Liver (tissue), 9 donors: ENCODE results near the gene ITGA2. TPM values are rescaled to one million over a fixed set of nuclear protein-coding genes. Genes with fewer than 3 reads are reported as not detected.

Source experiments
- DNase-seq: peaks from one replicate; pipeline ENCODE4 v3.0.0-alpha.2; 2017; ENCODE audit warnings: low spot score
- H3K27ac ChIP-seq, 2 donors: one replicate each; pipeline ENCODE4 v1.7.0; 2013; ENCODE audit warnings: inconsistent platforms in 2 of 2, low read length in 2 of 2, control low read depth in 1 of 2, low read depth in 1 of 2, mild to moderate bottlenecking in 1 of 2
- H3K27me3 ChIP-seq, 4 donors: one replicate each; pipeline versions ENCODE4 v1.6.1 to v1.7.0; 2013; ENCODE audit warnings: low read length in 3 of 4, inconsistent platforms in 1 of 4, mild to moderate bottlenecking in 1 of 4, moderate library complexity in 1 of 4; ENCODE audit not compliant: control insufficient read depth in 4 of 4, insufficient read depth in 4 of 4
- H3K36me3 ChIP-seq, 4 donors: one replicate each; pipeline versions ENCODE4 v1.6.1 to v1.7.0; 2013; ENCODE audit warnings: low read length in 3 of 4, mild to moderate bottlenecking in 3 of 4, low read depth in 1 of 4, moderate library complexity in 1 of 4; ENCODE audit not compliant: control insufficient read depth in 4 of 4, insufficient read depth in 3 of 4
- H3K4me1 ChIP-seq, 4 donors: one replicate each; pipeline versions ENCODE4 v1.6.1 to v1.7.0; 2013; ENCODE audit warnings: low read length in 3 of 4, mild to moderate bottlenecking in 3 of 4, moderate library complexity in 1 of 4; ENCODE audit not compliant: control insufficient read depth in 4 of 4, insufficient read depth in 4 of 4
- H3K4me3 ChIP-seq, 3 donors: one replicate each; pipeline versions ENCODE4 v1.6.1 to v1.7.0; 2013; ENCODE audit warnings: low read length in 3 of 3, control low read depth in 1 of 3, low read depth in 1 of 3, mild to moderate bottlenecking in 1 of 3
- H3K9ac ChIP-seq, 2 donors: one replicate each; pipeline ENCODE4 v1.7.0; 2013; ENCODE audit warnings: low read length in 2 of 2, mild to moderate bottlenecking in 2 of 2, moderate library complexity in 2 of 2, control low read depth in 1 of 2, low read depth in 1 of 2
- H3K9me3 ChIP-seq, 4 donors: one replicate each; pipeline versions ENCODE4 v1.6.1 to v1.7.0; 2013; ENCODE audit warnings: low read length in 3 of 4; ENCODE audit not compliant: control insufficient read depth in 4 of 4
- EGR1 ChIP-seq, 2 donors: IDR thresholded peaks; 2 replicates each; pipeline ENCODE4 v1.6.1; 2016 to 2018; ENCODE audit warnings: antibody characterized with exemption in 2 of 2, low read depth in 2 of 2
- GABPA ChIP-seq, 2 donors: IDR thresholded peaks in 1 of 2; conservative IDR thresholded peaks in 1 of 2; 2 replicates each; pipeline ENCODE4 v1.6.1; 2016; ENCODE audit warnings: antibody characterized with exemption in 2 of 2, mild to moderate bottlenecking in 1 of 2, moderate library complexity in 1 of 2
- RAD21 ChIP-seq, 2 donors: IDR thresholded peaks; 2 replicates each; pipeline ENCODE4 v1.6.1; 2016; ENCODE audit warnings: antibody characterized with exemption in 2 of 2, mild to moderate bottlenecking in 2 of 2
- SP1 ChIP-seq: IDR thresholded peaks from 2 replicates; pipeline ENCODE4 v1.6.1; 2018; ENCODE audit warnings: antibody characterized with exemption, mild to moderate bottlenecking
- TAF1 ChIP-seq: conservative IDR thresholded peaks from 2 replicates; pipeline ENCODE4 v1.6.1; 2016; ENCODE audit warnings: antibody characterized with exemption, mild to moderate bottlenecking
- WGBS: extraction: QIAGEN DNeasy Blood & Tissue Kit; methylation state at CpG from one replicate; pipeline ENCODE4 v1.1.7; 2013; 5-methylcytosine and 5-hydroxymethylcytosine counted together
- polyA plus RNA-seq, 2 donors: library from polyadenylated mRNA; stranded (reverse) in 1 of 2; unstranded in 1 of 2; fragments of 200-250 nt in 1 of 2; fragments of >200 nt in 1 of 2; fragmentation: Nextera tagmentation in 1 of 2; extraction: Ambion mirVana in 1 of 2; gene quantifications; one replicate each; pipeline versions ENCODE4 v1.2.1 to v1.2.3, GENCODE V29; 2013 to 2015
- total RNA-seq, 2 donors: library from RNA; depleted of rRNA; stranded (reverse); fragments of >200 nt; gene quantifications; one replicate each; pipeline ENCODE4 v1.2.3, GENCODE V29; 2014
- TF ChIP-seq, protein P1 (sequence below): fragments of 150-350 bp; IDR thresholded peaks from 2 replicates; pipeline ENCODE4 v1.5.1; 2017; ENCODE audit warnings: improper control_type of control experiment, low read depth, low read length; ENCODE audit not compliant: missing input control
- donor health status: healthy.
- donor health status: healthy.
- donor health status: healthy.
- donor health status: healthy.
- donor health status: healthy.

Gene ITGA2
- total and polyA plus RNA-seq, 4 donors, result 0.12 to 0.61 (median 0.33) TPM

DNA sequence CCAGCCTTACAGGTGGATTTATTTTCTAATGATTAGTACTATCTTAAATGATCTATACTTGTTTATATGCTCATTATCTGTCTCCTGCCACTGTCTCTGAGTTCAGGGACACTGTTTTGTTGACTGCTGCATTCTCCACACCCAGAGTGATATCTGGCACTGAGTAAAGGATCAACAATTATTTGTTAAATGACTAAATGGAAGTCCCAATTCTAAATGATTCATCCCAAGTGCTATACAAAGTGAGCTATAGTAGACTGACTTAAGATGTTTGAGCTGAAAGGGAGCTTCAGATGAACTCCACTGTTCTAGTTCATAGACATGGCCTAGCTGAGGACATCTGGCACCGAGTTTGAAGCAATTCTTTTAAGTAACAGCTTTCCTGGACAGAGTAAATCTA lies 40.5 kb downstream of the ITGA2 start:
- no peak overlapping the region for H3K4me3 ChIP-seq
- H3K27me3 ChIP-seq, result no peaks in the 10 kb centered on the region
- H3K27ac ChIP-seq, result no peak overlapping the region
- 89% methylated on average over 1 of the region's 1 CpG for WGBS
- no peaks in the 10 kb centered on the region for H3K4me1 ChIP-seq
- H3K9me3 ChIP-seq, result no peaks in the 10 kb centered on the region
- H3K9ac ChIP-seq, result no peak overlapping the region
- no peak for DNase-seq
- H3K36me3 ChIP-seq, result no peaks in the 10 kb centered on the region
- TF ChIP-seq, protein P1, sequence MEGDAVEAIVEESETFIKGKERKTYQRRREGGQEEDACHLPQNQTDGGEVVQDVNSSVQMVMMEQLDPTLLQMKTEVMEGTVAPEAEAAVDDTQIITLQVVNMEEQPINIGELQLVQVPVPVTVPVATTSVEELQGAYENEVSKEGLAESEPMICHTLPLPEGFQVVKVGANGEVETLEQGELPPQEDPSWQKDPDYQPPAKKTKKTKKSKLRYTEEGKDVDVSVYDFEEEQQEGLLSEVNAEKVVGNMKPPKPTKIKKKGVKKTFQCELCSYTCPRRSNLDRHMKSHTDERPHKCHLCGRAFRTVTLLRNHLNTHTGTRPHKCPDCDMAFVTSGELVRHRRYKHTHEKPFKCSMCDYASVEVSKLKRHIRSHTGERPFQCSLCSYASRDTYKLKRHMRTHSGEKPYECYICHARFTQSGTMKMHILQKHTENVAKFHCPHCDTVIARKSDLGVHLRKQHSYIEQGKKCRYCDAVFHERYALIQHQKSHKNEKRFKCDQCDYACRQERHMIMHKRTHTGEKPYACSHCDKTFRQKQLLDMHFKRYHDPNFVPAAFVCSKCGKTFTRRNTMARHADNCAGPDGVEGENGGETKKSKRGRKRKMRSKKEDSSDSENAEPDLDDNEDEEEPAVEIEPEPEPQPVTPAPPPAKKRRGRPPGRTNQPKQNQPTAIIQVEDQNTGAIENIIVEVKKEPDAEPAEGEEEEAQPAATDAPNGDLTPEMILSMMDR, result no peak
- no peak for TF ChIP-seq GABPA (IDR thresholded peaks at IDR 0.05 in 1 of 2, conservative IDR thresholded peaks at IDR 0.05 in 1 of 2)
- TF ChIP-seq TAF1, result no peak

DNA sequence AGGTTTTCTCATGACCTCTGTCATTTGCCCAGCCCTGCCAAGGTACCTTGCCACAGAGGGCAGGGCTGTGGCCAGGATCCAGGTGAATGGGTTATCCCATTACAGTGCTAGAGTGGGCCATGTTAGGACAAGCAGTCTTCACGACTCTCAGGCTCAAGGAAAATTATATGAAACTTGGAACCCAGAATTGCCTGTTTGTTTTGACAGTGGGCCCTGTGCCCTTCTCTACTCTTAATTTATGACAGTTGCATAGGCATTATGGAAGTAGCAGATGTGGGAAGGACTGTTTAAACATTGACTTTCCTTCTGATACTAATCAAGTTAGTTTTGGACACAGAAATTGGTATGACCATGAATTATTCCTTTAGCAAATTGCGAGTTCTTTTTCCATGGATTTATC lies 41.7 kb downstream of the ITGA2 start:
- Histone ChIP-seq H3K27me3 (no peaks in the 10 kb centered on the region), H3K4me3 (no peak overlapping the region), H3K27ac (no peak overlapping the region), H3K9me3 (no peaks in the 10 kb centered on the region), H3K9ac (no peak overlapping the region), H3K4me1 (no peaks in the 10 kb centered on the region), H3K36me3 (no peaks in the 10 kb centered on the region)
- TF ChIP-seq, protein P1, result no peak
- no peak for TF ChIP-seq RAD21 (IDR thresholded peaks at IDR 0.05)
- no peak for TF ChIP-seq EGR1 (IDR thresholded peaks at IDR 0.05; ENCODE audit: low read depth in 2 of 2)
- no peak for DNase-seq
- WGBS, result 82% methylated on average over 2 of the region's 2 CpGs

DNA sequence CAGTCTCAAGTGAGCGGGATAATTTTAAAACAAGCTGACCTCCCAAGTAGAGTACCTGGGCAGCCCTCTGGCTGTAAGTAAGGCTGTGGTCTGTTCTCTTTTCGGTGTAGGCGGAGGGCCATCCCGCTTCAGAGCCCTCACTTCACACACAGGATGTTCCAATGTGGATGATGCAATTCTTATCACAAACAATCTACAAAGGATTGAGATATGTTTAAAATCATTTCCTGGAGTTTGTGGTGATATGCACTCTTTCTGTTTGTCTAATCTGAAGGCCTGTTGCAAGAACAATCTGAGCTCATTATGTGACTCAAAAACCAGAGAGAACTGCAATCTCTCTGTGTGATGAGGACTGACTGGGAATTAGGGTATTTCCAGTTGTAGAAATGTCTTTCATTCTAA lies 42.5 kb downstream of the ITGA2 start:
- WGBS, result 63% methylated on average over 4 of the region's 4 CpGs

More for the DNA sequence above, 42.5 kb downstream of the ITGA2 start:
- Histone ChIP-seq H3K4me1 (no peaks in the 10 kb centered on the region), H3K4me3 (no peak overlapping the region), H3K9ac (no peak overlapping the region), H3K36me3 (no peaks in the 10 kb centered on the region), H3K27me3 (no peaks in the 10 kb centered on the region), H3K27ac (no peak overlapping the region), H3K9me3 (no peaks in the 10 kb centered on the region)
- TF ChIP-seq RAD21 (IDR thresholded peaks at IDR 0.05) (no peak), SP1 (peak; percentile 7)
- TF ChIP-seq, protein P1, result no peak
- no peak for DNase-seq
